Activated naive CD8-positive, alpha-beta T cell (primary cell): Measurements from ENCODE around the gene TK1.

Experiments
- H3K27ac Mint-ChIP-seq: one replicate; pipeline ENCODE4 v1.8.0; 2021; ENCODE audit warnings: mixed read lengths
- H3K27me3 Mint-ChIP-seq: one replicate; pipeline ENCODE4 v1.8.0; 2021; ENCODE audit warnings: mixed read lengths
- H3K36me3 Mint-ChIP-seq: one replicate; pipeline ENCODE4 v1.8.0; 2021; ENCODE audit warnings: mixed read lengths
- H3K4me1 Mint-ChIP-seq: one replicate; pipeline ENCODE4 v1.8.0; 2021; ENCODE audit warnings: low read depth, mixed read lengths
- H3K4me3 Mint-ChIP-seq: one replicate; pipeline ENCODE4 v1.8.0; 2021; ENCODE audit warnings: mild to moderate bottlenecking, mixed read lengths
- H3K9me3 Mint-ChIP-seq: one replicate; pipeline ENCODE4 v1.8.0; 2021; ENCODE audit warnings: low read depth, mixed read lengths

TK1 gene

GRCh38 chr17:78226055-78226758 is 39.4 kb upstream of the TK1 start:
- Mint-ChIP-seq H3K27ac (no peak overlapping the region), H3K4me1 (peaks cover 4% of the 10 kb centered on the region), H3K36me3 (no peaks in the 10 kb centered on the region), H3K9me3 (no peaks in the 10 kb centered on the region), H3K27me3 (peaks cover 7% of the 10 kb centered on the region), H3K4me3 (no peak overlapping the region)

DNA sequence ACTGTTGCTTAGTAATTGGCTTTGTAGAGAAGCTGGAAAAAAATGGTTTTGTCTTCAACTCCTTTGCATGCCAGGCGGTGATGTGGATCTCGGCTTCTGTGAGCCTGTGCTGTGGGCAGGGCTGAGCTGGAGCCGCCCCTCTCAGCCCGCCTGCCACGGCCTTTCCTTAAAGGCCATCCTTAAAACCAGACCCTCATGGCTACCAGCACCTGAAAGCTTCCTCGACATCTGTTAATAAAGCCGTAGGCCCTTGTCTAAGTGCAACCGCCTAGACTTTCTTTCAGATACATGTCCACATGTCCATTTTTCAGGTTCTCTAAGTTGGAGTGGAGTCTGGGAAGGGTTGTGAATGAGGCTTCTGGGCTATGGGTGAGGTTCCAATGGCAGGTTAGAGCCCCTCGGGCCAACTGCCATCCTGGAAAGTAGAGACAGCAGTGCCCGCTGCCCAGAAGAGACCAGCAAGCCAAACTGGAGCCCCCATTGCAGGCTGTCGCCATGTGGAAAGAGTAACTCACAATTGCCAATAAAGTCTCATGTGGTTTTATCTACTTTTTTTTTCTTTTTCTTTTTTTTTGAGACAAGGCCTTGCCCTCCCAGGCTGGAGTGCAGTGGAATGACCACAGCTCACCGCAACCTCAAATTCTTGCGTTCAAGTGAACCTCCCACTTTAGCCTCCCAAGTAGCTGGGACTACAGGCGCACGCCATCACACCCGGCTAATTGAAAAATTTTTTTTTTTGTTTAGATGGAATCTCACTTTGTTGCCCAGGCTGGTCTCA is 38.4 kb upstream of the TK1 start:
- Mint-ChIP-seq H3K27ac (no peak overlapping the region), H3K27me3 (peaks cover 2% of the 10 kb centered on the region), H3K36me3 (no peaks in the 10 kb centered on the region), H3K4me1 (no peaks in the 10 kb centered on the region), H3K4me3 (no peak overlapping the region), H3K9me3 (no peaks in the 10 kb centered on the region)

DNA sequence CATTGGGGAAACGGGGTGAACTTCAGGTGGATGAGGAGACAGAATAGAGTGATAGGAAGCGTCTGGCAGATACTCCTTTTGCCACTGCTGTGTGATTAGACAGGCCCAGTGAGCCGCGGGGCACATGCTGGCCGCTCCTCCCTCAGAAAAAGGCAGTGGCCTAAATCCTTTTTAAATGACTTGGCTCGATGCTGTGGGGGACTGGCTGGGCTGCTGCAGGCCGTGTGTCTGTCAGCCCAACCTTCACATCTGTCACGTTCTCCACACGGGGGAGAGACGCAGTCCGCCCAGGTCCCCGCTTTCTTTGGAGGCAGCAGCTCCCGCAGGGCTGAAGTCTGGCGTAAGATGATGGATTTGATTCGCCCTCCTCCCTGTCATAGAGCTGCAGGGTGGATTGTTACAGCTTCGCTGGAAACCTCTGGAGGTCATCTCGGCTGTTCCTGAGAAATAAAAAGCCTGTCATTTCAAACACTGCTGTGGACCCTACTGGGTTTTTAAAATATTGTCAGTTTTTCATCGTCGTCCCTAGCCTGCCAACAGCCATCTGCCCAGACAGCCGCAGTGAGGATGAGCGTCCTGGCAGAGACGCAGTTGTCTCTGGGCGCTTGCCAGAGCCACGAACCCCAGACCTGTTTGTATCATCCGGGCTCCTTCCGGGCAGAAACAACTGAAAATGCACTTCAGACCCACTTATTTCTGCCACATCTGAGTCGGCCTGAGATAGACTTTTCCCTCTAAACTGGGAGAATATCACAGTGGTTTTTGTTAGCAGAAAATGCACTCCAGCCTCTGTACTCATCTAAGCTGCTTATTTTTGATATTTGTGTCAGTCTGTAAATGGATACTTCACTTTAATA is 37.6 kb upstream of the TK1 start:
- H3K4me3 Mint-ChIP-seq: no peak overlapping the region
- H3K9me3 Mint-ChIP-seq: no peaks in the 10 kb centered on the region
- H3K27me3 Mint-ChIP-seq: peaks cover 2% of the 10 kb centered on the region
- H3K36me3 Mint-ChIP-seq: no peaks in the 10 kb centered on the region
- no peaks in the 10 kb centered on the region for H3K4me1 Mint-ChIP-seq
- H3K27ac Mint-ChIP-seq: no peak overlapping the region

DNA sequence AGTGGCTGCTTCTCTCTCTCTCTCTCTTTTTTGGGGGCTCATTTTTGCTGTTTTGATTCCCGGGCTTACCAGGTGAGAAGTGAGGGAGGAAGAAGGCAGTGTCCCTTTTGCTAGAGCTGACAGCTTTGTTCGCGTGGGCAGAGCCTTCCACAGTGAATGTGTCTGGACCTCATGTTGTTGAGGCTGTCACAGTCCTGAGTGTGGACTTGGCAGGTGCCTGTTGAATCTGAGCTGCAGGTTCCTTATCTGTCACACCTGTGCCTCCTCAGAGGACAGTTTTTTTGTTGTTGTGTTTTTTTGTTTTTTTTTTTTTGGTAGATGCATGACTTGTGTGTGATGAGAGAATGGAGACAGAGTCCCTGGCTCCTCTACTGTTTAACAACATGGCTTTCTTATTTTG is 36.9 kb upstream of the TK1 start:
- no peaks in the 10 kb centered on the region for H3K4me1 Mint-ChIP-seq
- H3K4me3 Mint-ChIP-seq: no peak overlapping the region
- H3K27me3 Mint-ChIP-seq: peaks cover 2% of the 10 kb centered on the region
- H3K27ac Mint-ChIP-seq: no peak overlapping the region
- H3K36me3 Mint-ChIP-seq: no peaks in the 10 kb centered on the region
- H3K9me3 Mint-ChIP-seq: no peaks in the 10 kb centered on the region

DNA sequence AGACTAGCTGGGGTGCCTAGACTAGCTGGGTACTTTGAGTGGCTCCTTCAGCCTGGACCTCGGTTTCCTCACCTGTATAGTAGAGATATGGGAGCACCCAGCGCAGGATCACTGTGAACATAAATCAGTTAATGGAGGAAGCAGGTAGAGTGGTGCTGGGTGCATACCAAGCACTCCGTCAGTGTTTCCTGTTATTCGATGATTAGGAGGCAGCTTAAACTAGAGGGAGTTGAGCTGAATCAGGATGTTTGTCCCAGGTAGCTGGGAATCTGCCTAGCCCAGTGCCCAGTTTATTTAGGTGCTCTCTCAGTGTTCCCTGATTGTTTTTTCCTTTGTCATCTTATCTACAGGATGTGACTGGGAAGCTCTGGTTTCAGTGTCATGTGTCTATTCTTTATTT is 36.2 kb upstream of the TK1 start:
- no peak overlapping the region for H3K4me3 Mint-ChIP-seq
- H3K27ac Mint-ChIP-seq: no peak overlapping the region

DNA sequence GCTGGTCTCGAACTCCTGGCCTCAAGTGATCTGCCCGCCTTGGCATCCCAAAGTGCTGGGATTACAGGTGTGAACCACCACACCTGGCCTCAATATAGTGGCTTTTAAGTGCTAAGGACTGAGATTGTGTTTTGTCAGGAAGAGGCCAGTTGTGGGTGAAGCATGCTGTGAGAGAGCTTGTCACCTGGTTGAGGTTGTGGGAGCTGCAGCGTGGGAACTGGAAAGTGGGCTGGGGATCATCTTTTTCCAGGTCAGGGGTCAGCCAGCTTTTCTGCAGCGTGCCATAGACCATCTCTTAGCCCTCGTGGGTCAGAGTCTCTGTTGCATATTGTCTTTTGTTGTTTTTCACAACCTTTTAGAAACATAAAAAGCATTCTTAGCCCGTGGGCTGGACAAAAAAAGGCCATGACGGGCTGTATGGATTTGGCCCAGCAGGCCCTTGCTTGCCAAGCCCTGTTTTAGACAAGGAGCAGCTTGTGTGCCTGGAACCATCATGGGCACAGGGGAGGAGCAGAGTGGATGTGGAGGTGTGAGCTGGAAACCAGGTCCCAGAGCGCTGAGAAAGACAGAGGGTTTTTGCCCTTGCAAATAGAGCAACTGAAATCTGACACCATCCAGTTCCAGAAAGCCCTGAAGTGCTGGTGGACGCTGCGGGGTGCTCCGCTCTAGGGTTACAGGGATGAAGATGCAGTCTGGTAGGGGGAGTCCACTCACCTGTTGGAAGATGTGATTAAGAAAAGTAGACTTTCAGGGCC is 32.7 kb upstream of the TK1 start:
- no peak overlapping the region for H3K27ac Mint-ChIP-seq
- no peaks in the 10 kb centered on the region for H3K36me3 Mint-ChIP-seq
- H3K4me3 Mint-ChIP-seq: no peak overlapping the region
- peaks cover under 1% of the 10 kb centered on the region for H3K4me1 Mint-ChIP-seq
- H3K27me3 Mint-ChIP-seq: no peaks in the 10 kb centered on the region
- H3K9me3 Mint-ChIP-seq: no peaks in the 10 kb centered on the region

More for the DNA sequence above, 36.2 kb upstream of the TK1 start:
- Mint-ChIP-seq H3K9me3 (no peaks in the 10 kb centered on the region), H3K27me3 (peaks cover 2% of the 10 kb centered on the region), H3K36me3 (no peaks in the 10 kb centered on the region), H3K4me1 (no peaks in the 10 kb centered on the region)

GRCh38 chr17:78214706-78215061 is 27.8 kb upstream of the TK1 start:
- H3K27ac Mint-ChIP-seq: no peak overlapping the region
- peak overlapping the region; percentile 88 for H3K4me3 Mint-ChIP-seq
- H3K9me3 Mint-ChIP-seq: no peaks in the 10 kb centered on the region
- peaks cover 2% of the 10 kb centered on the region for H3K4me1 Mint-ChIP-seq
- no peaks in the 10 kb centered on the region for H3K36me3 Mint-ChIP-seq
- no peaks in the 10 kb centered on the region for H3K27me3 Mint-ChIP-seq

- H3K9me3 Mint-ChIP-seq: no peaks in the 10 kb centered on the region
- H3K27me3 Mint-ChIP-seq: no peaks in the 10 kb centered on the region
- no peak within 1 kb of the TSS for H3K27ac Mint-ChIP-seq
- H3K4me3 Mint-ChIP-seq: peak within 1 kb of the TSS; percentile 88
- H3K4me1 Mint-ChIP-seq: peaks cover 2% of the 10 kb centered on the region
- no peaks in the 10 kb centered on the region for H3K36me3 Mint-ChIP-seq
Measured at GRCh38 chr17:78214016-78214705, 27.3 kb upstream of the TK1 start, which contains the start of gene BIRC5. TSS of gene BIRC5 (plus strand) at chr17:78214253. CDS start at chr17:78214317, 64 bp downstream.

DNA sequence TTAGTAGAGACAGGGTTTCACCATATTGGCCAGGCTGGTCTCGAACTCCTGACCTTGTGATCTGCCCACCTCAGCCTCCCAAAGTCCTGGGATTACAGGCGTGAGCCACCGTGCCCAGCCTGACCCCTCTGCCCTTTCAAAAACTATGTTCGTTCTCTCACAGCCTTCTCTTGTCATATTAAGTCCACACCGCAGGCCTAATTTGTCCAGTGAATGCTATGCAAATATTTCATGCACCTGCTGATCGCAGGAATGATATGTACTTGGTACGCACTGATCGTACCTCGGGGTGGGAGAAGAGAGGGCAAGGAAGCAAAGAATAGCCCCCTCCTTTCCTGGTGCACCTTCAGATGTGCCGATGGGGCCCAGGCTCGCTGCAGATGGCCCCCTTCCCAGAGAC is 24.2 kb upstream of the TK1 start:
- H3K4me1 Mint-ChIP-seq: peaks cover 2% of the 10 kb centered on the region
- H3K27me3 Mint-ChIP-seq: no peaks in the 10 kb centered on the region
- H3K9me3 Mint-ChIP-seq: no peaks in the 10 kb centered on the region
- H3K27ac Mint-ChIP-seq: no peak overlapping the region
- H3K4me3 Mint-ChIP-seq: no peak overlapping the region
- H3K36me3 Mint-ChIP-seq: no peaks in the 10 kb centered on the region

- H3K36me3 Mint-ChIP-seq: no peaks in the 10 kb centered on the region
- H3K27ac Mint-ChIP-seq: no peak overlapping the region
- H3K4me1 Mint-ChIP-seq: peaks cover 2% of the 10 kb centered on the region
- no peak overlapping the region for H3K4me3 Mint-ChIP-seq
- H3K27me3 Mint-ChIP-seq: no peaks in the 10 kb centered on the region
- H3K9me3 Mint-ChIP-seq: no peaks in the 10 kb centered on the region
Measured at GRCh38 chr17:78210111-78210510, 23.3 kb upstream of the TK1 start.

DNA sequence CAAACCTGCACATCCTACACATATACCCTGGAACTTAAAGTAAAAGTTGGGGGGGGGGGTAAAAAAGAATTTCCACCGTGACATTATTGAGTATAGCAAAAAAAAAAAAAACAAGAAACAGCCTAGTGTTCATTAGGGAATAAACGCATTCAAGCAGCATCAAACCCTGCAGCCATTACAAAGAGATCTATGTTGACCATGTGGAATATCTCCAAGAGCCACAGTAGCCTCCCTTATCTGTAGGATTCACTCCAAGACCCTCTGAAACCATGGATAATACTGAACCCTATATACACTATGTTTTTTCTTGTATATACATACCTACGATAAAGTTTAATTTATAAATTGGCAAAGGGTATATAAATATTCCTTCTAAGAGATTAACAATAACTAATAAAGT is 21.6 kb upstream of the TK1 start:
- no peaks in the 10 kb centered on the region for H3K9me3 Mint-ChIP-seq
- H3K4me1 Mint-ChIP-seq: no peaks in the 10 kb centered on the region
- H3K36me3 Mint-ChIP-seq: peaks cover 3% of the 10 kb centered on the region
- no peak overlapping the region for H3K27ac Mint-ChIP-seq
- H3K4me3 Mint-ChIP-seq: no peak overlapping the region
- H3K27me3 Mint-ChIP-seq: no peaks in the 10 kb centered on the region

DNA sequence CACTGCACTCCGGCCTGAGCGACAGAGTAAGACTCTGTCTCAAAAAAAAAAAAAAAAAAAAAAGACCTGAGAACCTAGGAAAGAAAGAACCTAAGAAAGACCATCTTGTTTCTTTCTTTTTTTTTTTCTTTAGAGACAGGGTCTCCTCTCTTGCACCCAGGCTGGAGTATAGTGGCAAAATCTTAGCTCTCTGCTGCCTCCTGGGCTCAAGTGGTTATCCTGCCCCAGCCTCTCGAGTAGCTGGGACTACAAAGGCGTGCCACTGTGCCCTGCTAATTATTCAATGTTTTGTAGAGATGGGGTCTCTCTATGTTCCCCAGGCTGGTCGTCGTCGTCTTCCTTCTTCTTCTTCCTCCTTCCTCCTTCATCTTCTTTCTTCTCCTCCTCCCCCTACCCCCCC is 19.4 kb upstream of the TK1 start:
- no peaks in the 10 kb centered on the region for H3K9me3 Mint-ChIP-seq
- no peak overlapping the region for H3K4me3 Mint-ChIP-seq
- H3K4me1 Mint-ChIP-seq: no peaks in the 10 kb centered on the region
- H3K27me3 Mint-ChIP-seq: no peaks in the 10 kb centered on the region
- no peak overlapping the region for H3K27ac Mint-ChIP-seq
- peaks cover 3% of the 10 kb centered on the region for H3K36me3 Mint-ChIP-seq

GRCh38 chr17:78205124-78205775 is 18.4 kb upstream of the TK1 start:
- Mint-ChIP-seq H3K36me3 (peaks cover 3% of the 10 kb centered on the region), H3K4me3 (no peak overlapping the region), H3K4me1 (no peaks in the 10 kb centered on the region), H3K27ac (no peak overlapping the region), H3K9me3 (no peaks in the 10 kb centered on the region), H3K27me3 (no peaks in the 10 kb centered on the region)
